ENCODE data around the gene DENND1A.

DENND1A gene

DNA sequence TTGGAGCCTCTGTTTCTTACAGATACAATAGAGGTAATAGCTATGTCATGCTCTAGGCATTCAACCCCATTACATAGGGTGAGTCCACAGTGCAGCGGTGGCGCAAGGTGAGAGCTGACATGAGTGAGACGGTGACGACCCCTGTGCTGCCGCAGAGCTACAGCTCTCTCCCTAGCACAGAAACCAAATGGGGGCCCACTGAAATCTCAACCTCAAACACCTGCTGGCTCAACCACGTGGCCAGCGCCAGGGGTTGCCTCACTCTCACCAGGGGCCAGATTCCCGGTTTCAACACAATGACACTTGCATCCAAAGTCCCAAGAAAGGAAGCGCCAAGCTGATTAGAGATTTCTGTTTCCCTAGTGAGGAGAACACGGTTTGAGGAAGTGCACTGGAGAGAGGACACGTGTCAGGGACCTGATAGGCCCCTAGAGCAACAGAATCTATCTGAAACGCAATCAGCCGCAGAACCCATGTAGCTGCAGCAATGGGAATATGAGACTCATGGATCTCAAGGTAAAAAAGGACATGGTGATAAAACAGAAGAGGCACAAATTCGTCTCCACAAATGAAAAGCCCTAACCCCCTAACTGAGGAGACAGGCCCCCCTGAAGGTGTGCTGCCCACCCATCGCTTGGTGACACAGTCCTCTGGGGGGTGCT, 459.7 kb downstream of the DENND1A start:
- no peak for DNase-seq (ENCODE audit: low read depth, low spot score)

DNA sequence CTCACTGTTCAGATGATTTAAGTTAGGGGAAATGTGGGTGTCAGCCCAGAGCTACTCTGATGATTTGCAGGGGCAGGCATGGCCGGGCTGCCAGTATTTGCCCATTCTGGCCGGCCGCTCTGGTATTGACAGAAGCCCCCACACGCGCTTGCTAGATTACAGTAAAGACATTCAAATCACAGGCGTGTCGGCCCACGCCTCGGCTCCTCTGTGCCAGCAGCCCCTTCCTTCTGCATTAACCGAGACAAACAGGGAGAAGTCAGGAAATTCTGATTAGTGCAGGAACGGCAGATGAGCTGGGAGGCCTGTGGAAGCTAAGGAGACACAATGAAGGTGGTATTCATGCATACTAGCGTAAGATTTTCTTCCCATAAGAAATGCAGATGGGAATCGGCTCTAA, 460.6 kb downstream of the DENND1A start:
- DNase-seq (ENCODE audit: low read depth, low spot score): no peak

- no peak for DNase-seq (ENCODE audit: low read depth, low spot score)
These were observed 461.4 kb downstream of the DENND1A start for GRCh38 chr9:123468541-123468940.

GRCh38 chr9:123465304-123465703, 464.6 kb downstream of the DENND1A start:
- no peak for DNase-seq (ENCODE audit: low read depth, low spot score)

DNA sequence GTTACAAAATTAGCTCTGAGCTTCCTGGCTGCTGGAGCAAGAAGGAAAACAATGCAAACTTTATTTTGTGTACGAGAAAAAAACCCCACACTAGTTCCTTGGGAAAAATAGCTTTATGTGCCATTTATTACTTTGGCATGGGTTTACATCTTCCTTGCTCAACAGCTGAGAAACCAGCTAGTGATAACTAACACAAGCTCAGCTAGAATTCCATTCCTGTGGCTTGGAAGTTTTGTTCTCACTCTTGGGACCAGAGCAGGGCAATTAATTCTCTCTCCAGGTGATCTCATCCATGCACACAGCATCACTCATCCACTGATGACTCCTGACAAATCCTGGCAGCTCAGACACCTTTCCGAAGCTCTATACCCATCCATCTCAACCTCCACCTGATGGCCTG, 469.8 kb downstream of the DENND1A start:
- DNase-seq (ENCODE audit: low read depth, low spot score): no peak

GRCh38 chr9:123457583-123457982, 472.3 kb downstream of the DENND1A start:
- peak; percentile 55 for DNase-seq (ENCODE audit: low read depth, low spot score)

- DNase-seq (ENCODE audit: low read depth, low spot score): no peak
These were observed 473.9 kb downstream of the DENND1A start for GRCh38 chr9:123456011-123456410.

GRCh38 chr9:123455187-123455586, 474.7 kb downstream of the DENND1A start:
- DNase-seq (ENCODE audit: low read depth, low spot score): no peak

DNA sequence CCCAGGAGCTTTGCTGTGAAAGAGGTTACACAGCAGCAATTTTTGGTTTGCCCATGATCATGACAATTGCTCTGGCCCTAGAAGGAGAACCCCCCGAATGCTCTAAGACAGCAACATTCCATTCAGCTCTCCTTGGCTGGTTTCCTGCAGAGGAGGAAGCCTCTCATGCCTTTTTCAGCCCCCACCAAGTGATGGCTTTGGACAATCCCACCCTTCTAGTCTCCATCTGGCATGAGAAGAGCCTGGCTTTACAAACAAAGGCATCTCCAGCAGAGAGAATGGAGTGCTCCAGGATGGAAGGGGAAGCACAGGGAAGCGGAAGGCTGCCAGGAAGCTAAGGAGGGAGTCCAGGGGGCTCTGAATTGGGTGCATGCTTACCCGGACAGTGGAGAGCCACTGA, 475.6 kb downstream of the DENND1A start:
- DNase-seq (ENCODE audit: low read depth, low spot score): no peak

DNA sequence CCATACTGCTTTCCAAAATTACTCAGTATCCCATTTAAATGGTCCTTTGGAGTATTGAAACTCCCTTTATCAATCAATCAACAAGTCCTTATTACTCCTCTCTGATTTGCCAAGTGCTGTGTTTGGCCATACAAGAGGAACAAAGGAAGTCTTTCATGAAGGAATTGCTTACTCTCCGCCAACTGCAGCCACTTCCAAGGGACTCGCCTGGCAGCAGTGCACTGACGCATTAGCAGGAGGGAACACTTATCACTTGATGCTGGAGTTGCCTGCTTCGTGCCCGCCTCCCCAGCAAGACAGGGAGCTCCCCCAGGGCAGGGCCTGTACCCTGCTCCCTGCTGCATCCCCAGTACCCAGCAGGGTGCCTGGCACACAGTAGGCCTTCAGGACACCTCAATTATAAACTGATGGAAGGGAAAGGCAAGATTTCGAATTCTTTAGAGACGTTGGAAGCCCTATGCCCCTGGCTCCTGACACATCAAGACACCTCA, 476.1 kb downstream of the DENND1A start:
- DNase-seq (ENCODE audit: low read depth, low spot score): no peak

GRCh38 chr9:123453076-123453667, 476.8 kb downstream of the DENND1A start:
- no peak for DNase-seq (ENCODE audit: low read depth, low spot score)

DNA sequence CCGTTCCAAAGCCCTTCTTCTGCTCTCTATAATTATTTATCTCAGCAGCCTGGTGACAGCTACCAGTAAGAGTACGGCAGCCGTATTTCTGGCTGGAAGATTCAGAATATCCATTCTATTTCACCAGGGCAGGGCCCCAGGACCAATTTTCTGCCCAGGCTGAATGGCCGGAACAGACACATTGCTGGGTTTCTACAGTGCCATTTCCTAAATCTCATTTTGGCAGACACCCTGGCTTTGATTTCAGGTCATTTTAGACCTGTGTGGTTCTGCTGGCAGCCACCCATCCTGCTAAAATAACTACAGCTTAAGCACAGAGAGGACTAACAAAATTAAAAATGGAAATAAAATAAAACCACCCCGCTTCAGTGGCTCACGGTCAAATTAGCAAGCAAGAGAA, 478.9 kb downstream of the DENND1A start:
- DNase-seq (ENCODE audit: low read depth, low spot score): no peak

- no peak for DNase-seq (ENCODE audit: low read depth, low spot score)
These were observed 479.7 kb downstream of the DENND1A start for GRCh38 chr9:123450098-123450770.

DNA sequence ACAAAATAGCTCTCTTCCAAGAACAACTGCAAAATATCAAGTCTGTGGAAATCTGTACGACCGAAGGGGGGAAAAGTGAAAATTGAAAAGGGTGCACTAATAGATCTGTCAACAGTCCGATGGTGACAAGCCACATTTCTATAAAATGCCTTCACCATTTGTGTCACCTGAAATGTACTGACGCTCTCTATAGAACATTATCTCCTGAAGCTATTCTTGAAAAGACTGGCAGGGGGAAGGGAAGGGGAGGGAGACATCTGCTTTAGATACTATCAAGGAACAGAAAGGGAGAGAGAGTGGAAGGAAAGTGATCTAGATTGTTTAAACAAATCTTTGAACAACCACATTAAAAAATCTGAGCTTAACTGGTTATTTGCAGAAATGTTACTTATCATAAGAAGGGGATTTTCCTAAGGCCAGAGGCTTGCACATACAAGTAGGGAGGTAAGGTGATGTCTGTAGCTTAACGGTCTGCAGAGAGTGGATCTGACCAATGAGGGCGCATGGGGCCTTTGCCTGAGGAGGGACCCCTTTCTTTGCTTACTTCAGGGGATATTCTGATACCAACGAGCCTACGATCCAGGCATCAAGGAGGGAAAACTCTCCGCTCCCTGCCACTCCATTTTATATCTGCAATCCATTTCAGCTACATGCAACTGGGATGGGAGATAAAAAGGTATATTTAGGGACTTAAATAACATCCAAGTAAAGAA, 481.8 kb downstream of the DENND1A start:
- no peak for DNase-seq (ENCODE audit: low read depth, low spot score)

DNA sequence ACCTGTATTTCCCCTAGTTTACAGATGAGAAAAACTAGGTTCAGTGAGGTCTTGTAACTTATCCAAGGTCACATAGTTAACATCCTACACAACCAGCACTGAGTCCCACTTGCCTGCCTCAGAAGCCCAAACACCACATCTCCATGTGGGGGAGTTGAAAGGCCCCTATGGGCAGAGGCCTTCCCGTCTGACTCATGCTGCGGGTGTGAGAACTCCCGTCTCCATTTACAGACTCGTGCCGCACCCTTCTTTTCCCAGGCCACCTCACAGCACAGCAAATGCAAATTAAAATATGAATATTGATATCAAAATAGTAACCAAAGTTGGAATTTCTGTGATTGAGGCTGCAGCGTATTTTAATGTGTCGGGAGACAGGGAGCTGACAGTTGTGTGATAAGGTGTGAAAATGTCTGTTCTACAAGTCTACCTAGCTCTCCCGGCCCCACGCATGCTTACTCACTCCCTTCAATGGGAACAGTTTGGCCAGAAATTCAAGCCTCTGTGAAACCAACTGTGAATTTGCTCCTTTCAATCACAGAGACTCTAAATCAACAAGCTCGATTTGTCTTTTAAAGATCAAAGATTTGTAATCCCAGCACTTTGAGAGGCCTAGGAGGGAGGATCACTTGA, 483.8 kb downstream of the DENND1A start:
- no peak for DNase-seq (ENCODE audit: low read depth, low spot score)

GRCh38 chr9:123445116-123445515, 484.8 kb downstream of the DENND1A start:
- peak; percentile 60 for DNase-seq (ENCODE audit: low read depth, low spot score)

GRCh38 chr9:123441769-123442168, 488.2 kb downstream of the DENND1A start:
- no peak for DNase-seq (ENCODE audit: low read depth, low spot score)

DNA sequence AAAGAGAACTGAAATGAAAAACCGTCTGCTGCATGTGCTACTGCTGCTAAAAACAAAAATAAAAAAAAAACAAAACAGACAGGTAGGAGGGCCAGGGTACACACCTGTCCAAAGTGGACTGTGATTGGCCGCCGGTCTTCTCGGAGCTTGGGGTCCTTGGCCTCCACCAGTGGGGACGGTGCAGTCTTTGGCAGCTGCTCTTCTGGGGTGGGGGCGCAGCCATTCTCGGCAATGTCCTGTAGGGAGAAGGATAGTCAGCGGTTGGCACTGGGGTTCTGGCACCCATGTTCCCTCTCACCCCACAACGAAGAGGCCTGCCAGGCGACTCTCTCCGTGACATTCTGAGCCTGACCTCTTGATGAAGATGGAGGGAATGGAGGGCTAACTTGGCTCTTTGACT, 489.7 kb downstream of the DENND1A start:
- no peak for DNase-seq (ENCODE audit: low read depth, low spot score)

- peak; percentile 64 for DNase-seq (ENCODE audit: low read depth, low spot score)
These were observed 491.1 kb downstream of the DENND1A start for GRCh38 chr9:123438821-123439220.

DNA sequence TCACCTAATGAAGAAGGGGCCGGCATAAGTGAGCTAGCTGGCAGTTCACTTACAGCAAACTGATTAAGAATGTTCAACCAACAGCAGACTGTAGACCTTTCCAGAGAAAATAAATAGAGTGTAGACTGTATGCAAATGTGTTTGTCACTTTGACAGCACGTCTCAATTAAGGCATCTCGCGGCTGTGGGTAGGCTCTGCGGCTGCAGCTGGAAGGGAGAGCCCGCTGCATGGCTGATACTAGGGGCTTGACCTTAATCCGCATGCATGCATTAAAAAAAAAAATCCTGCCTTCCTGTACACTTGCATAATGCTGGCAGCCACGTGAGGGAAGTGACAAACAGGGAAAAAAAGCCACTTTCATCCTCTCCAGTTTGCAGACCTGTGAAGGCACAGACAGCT, 491.6 kb downstream of the DENND1A start:
- DNase-seq (ENCODE audit: low read depth, low spot score): no peak

DNA sequence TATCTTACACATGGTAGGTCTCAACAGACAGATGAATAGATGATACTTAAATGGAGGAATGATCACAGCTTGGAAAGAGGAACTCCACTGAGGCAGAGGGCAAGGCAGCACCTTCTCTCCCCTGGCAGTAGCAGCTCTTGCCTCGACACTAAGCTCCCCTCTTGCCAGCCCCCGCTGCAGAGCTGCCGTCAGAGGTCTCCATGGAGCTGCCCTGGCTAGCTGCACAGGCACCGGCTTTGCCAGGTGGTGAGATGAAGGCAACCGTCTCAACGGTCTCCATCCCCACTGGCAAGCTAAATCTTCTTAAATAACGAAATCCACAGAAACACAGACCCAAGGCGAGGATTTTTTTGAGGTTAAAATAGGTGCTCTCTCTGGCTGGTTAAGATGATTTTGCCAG, 492.7 kb downstream of the DENND1A start:
- no peak for DNase-seq (ENCODE audit: low read depth, low spot score)

DNA sequence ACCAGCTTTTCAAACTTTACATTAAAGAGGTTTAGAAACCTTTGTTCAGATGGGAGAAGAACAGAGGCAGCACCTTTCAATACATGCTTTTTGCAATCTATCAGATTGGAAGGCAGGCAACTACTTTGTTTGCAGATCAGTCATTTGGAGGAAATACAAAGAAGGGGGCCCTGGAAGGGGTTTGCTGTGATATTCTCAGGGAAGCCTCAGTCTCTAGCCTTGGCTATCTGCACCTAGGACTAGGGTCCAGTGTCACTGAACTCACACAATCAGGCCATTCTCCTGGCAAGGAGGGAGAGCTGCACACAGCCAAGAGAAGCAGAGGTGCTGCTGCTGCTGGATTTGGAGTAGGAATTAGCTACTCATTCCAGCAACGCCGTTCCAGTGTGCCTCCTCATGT, 494.5 kb downstream of the DENND1A start:
- no peak for DNase-seq (ENCODE audit: low read depth, low spot score)
